CD4-positive, alpha-beta T cell treated with Interleukin-4 for 4 hours (primary cell): Measurements from ENCODE around the gene KCNH3.
"Not testable (repeated sequence)": the region's sequence is repeated elsewhere in the genome, so short reads cannot be mapped to it uniquely, and the experiment has no call there.

Experiments
- DNase-seq: peaks from one replicate; pipeline ENCODE4 v3.0.0-alpha.2; 2020

KCNH3 gene

GRCh38 chr12:49588721-49589516 lies 50.1 kb downstream of the KCNH3 start:
- no peak for DNase-seq

GRCh38 chr12:49598527-49598926 lies 59.7 kb downstream of the KCNH3 start:
- no peak for DNase-seq

GRCh38 chr12:49599961-49600360 lies 61.1 kb downstream of the KCNH3 start:
- no peak for DNase-seq

GRCh38 chr12:49603721-49604120 lies 64.9 kb downstream of the KCNH3 start:
- DNase-seq, result no peak

GRCh38 chr12:49604856-49605255 lies 66.0 kb downstream of the KCNH3 start:
- no peak for DNase-seq

- DNase-seq, result not testable (repeated sequence)
Measured at GRCh38 chr12:49605539-49605938, 66.7 kb downstream of the KCNH3 start, which contains the start of gene FAM186B. FAM186B (minus strand) TSS chr12:49605639; CDS start chr12:49605477, 162 bp downstream.
